ENCODE results near the gene PRR29.
"Not testable (repeated sequence)": the region's sequence is repeated elsewhere in the genome, so short reads cannot be mapped to it uniquely, and the experiment has no call there.

Gene PRR29

GRCh38 chr17:64004903-64005733 lies 7.0 kb downstream of the PRR29 start:
- Histone ChIP-seq H3K4me2 (ENCODE audit: low read length) (no peak overlapping the region), H3K4me1 (ENCODE audit: low read length) (no peaks in the 10 kb centered on the region), H3K27ac (ENCODE audit: low read length) (no peak overlapping the region), H3K79me2 (ENCODE audit: low read length) (0 out of 2 replicates have a peak, but pooled peaks cover 3% of the 10 kb centered on the region), H3K9ac (ENCODE audit: low read length) (no peak overlapping the region), H3K9me3 (ENCODE audit: insufficient read depth, low read length) (no peaks in the 10 kb centered on the region), H4K20me1 (ENCODE audit: insufficient read depth, low read length) (no peaks in the 10 kb centered on the region), H3K4me3 (ENCODE audit: low read length) (no peak overlapping the region), H3K36me3 (replicated peaks; ENCODE audit: low read depth, low read length) (peaks cover 14% of the 10 kb centered on the region), H3K27me3 (ENCODE audit: low read depth, low read length) (no peaks in the 10 kb centered on the region), H2AFZ (ENCODE audit: low read depth, low read length) (no peak overlapping the region)
- TF ChIP-seq EZH2phosphoT487 (IDR thresholded peaks at IDR 0.05; ENCODE audit: low read depth) (no peak), CTCF (IDR thresholded peaks at IDR 0.05; ENCODE audit: low read depth, low read length) (no peak)

DNA sequence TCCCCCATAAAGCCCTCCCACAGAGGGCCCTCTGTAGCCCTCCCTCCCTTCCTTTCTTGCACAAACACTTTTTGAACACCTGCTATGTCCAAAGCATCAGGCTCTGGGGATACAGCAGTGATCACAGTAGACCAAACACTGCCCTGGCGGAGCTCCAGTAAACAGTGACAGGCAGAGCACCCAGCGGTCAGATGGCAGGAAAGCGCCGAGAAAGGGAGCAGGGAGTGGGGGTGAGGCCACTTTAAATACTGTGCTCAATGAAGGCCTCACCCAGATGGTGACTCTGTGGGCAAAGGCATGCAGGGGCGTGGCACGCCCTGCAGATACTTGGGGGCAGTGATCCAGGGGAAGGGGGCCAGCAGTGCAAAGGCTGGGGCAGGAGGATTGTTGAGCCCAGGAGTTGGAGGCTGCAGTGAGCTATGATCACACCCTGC lies 7.6 kb downstream of the PRR29 start:
- 0 out of 2 replicates have a peak, but pooled peaks cover 3% of the 10 kb centered on the region for H3K79me2 ChIP-seq (ENCODE audit: low read length)
- no peak overlapping the region for H3K9ac ChIP-seq (ENCODE audit: low read length)
- no peak overlapping the region for H3K4me2 ChIP-seq (ENCODE audit: low read length)
- no peaks in the 10 kb centered on the region for H3K9me3 ChIP-seq (ENCODE audit: insufficient read depth, low read length)
- TF ChIP-seq EZH2phosphoT487 (IDR thresholded peaks at IDR 0.05; ENCODE audit: low read depth) (no peak), CTCF (IDR thresholded peaks at IDR 0.05; ENCODE audit: low read depth, low read length) (no peak)
- no peaks in the 10 kb centered on the region for H4K20me1 ChIP-seq (ENCODE audit: insufficient read depth, low read length)
- peaks cover 17% of the 10 kb centered on the region for H3K36me3 ChIP-seq (replicated peaks; ENCODE audit: low read depth, low read length)
- H3K4me3 ChIP-seq (ENCODE audit: low read length) = no peak overlapping the region
- no peak overlapping the region for H2AFZ ChIP-seq (ENCODE audit: low read depth, low read length)
- no peaks in the 10 kb centered on the region for H3K27me3 ChIP-seq (ENCODE audit: low read depth, low read length)
- no peak overlapping the region for H3K27ac ChIP-seq (ENCODE audit: low read length)
- no peaks in the 10 kb centered on the region for H3K4me1 ChIP-seq (ENCODE audit: low read length)

GRCh38 chr17:64006361-64007088 lies 8.4 kb downstream of the PRR29 start:
- Histone ChIP-seq H3K36me3 (replicated peaks; ENCODE audit: low read depth, low read length) (peaks cover 17% of the 10 kb centered on the region), H2AFZ (ENCODE audit: low read depth, low read length) (no peak overlapping the region), H3K4me1 (ENCODE audit: low read length) (no peaks in the 10 kb centered on the region), H3K27ac (ENCODE audit: low read length) (no peak overlapping the region), H3K4me3 (ENCODE audit: low read length) (no peak overlapping the region), H3K79me2 (ENCODE audit: low read length) (0 out of 2 replicates have a peak, but pooled peaks cover 3% of the 10 kb centered on the region), H3K4me2 (ENCODE audit: low read length) (no peak overlapping the region), H3K9ac (ENCODE audit: low read length) (no peak overlapping the region), H3K27me3 (ENCODE audit: low read depth, low read length) (no peaks in the 10 kb centered on the region), H4K20me1 (ENCODE audit: insufficient read depth, low read length) (no peaks in the 10 kb centered on the region), H3K9me3 (ENCODE audit: insufficient read depth, low read length) (no peaks in the 10 kb centered on the region)
- TF ChIP-seq EZH2phosphoT487 (IDR thresholded peaks at IDR 0.05; ENCODE audit: low read depth) = no peak
- TF ChIP-seq CTCF (IDR thresholded peaks at IDR 0.05; ENCODE audit: low read depth, low read length) = no peak

GRCh38 chr17:64007089-64007837 lies 9.1 kb downstream of the PRR29 start:
- H3K9me3 ChIP-seq (ENCODE audit: insufficient read depth, low read length) = not testable (repeated sequence)

More at GRCh38 chr17:64007089-64007837, 9.1 kb downstream of the PRR29 start:
- H3K4me1 ChIP-seq (ENCODE audit: low read length); H4K20me1 ChIP-seq (ENCODE audit: insufficient read depth, low read length); H3K27ac ChIP-seq (ENCODE audit: low read length); H3K4me3 ChIP-seq (ENCODE audit: low read length); H3K27me3 ChIP-seq (ENCODE audit: low read depth, low read length); H3K4me2 ChIP-seq (ENCODE audit: low read length); H3K9ac ChIP-seq (ENCODE audit: low read length); H3K79me2 ChIP-seq (ENCODE audit: low read length); H2AFZ ChIP-seq (ENCODE audit: low read depth, low read length): not testable (repeated sequence)
- H3K36me3 ChIP-seq (replicated peaks; ENCODE audit: low read depth, low read length) = peaks cover 17% of the 10 kb centered on the region
